ENCODE measurements around the gene UGT1A10. TPM values are rescaled to one million over a fixed set of nuclear protein-coding genes. Genes with fewer than 3 reads are reported as not detected.

The UGT1A10 gene
- total and polyA plus RNA-seq, 2 of the 13 experiments (the other 11 are each of a cell fraction or from before 2014, with no cell fraction given), result not detected

DNA sequence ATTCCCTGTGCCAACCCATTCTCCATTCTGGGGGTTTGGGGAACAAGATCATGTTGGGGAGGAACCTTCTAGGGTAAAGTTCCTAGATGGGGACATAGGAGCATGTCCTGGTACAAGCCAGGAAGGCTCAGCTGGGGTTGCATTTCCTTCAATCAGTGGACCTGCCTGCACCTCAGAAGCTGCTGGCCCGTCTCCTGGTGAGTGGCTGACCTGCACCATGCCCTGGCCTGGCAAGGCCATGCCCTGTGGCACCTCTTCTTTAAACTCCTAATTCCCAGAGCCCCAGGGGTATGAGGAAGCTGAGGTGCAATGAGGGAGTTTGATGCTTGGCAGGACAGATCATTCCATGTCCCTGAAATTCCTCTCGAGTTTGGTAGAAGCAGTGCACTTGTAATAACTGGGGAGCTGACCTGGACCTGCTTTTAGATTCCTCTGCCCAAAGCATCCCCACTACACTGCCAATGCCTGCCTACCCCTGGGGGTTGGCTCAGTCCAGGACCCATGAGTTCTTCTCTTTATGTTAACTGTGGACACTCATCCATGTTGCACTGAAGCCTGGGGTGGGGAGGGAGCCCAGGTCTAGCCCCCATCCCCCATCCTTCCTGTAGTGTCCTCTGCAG, 167.2 kb downstream of the UGT1A10 start:
- no TSS peak for BruUV-seq (replicated peaks)
- intact Hi-C loops (cut with micrococcal nuclease; ENCODE audit: unreplicated experiment) (no loop called here), in situ Hi-C loops (cut with HindIII; ENCODE audit: extremely low pct_ligation_motif_present, low pct_unique_long_range_greater_than_20kb) (no loop called here)
- Histone ChIP-seq H3K4me1 (ENCODE audit: insufficient read depth, low read length) (no peaks in the 10 kb centered on the region), H3K4me2 (ENCODE audit: low read depth, low read length) (no peak overlapping the region), H3K27ac (ENCODE audit: extremely low read length, insufficient read depth, low read length) (no peak overlapping the region), H3K9me3 (ENCODE audit: low read length) (no peaks in the 10 kb centered on the region), H2AFZ (ENCODE audit: low read length) (no peak overlapping the region), H3K27me3 (ENCODE audit: control insufficient read depth in 1 of 2, insufficient read depth in 2 of 2, low read length in 2 of 2) (peaks cover 0 to 52% of the 10 kb centered on the region in 2 experiments; a peak in 3 of 5 replicates), H3K36me3 (replicated peaks in 1 of 2; ENCODE audit: control insufficient read depth in 1 of 2, insufficient read depth in 2 of 2, low read length in 2 of 2) (no peaks in the 10 kb centered on the region), H3K9ac (ENCODE audit: insufficient read depth, low read depth, low read length) (no peak overlapping the region), H4K20me1 (ENCODE audit: insufficient read depth, low read length) (no peaks in the 10 kb centered on the region), H3K79me2 (ENCODE audit: insufficient read depth, low read length) (no peaks in the 10 kb centered on the region), H3K4me3 (replicated peaks in 1 of 3; ENCODE audit: insufficient read depth in 1 of 3, low read depth in 2 of 3, low read length in 3 of 3) (no peak overlapping the region)
- ChIA-PET CTCF (ENCODE audit: low intra/inter-chr PET ratio, low total read pairs) (no interaction called here), POLR2A (no interaction called here)
- ATAC-seq (no peak), DNase-seq (ENCODE audit: low spot score) (no peak), FAIRE-seq (no peak)
- WGBS (ENCODE audit: low lambda C conversion rate), result 17% methylated on average over 1 of the region's 2 CpGs
- TF ChIP-seq KLF9 (CRISPR knock-in tag; IDR thresholded peaks at IDR 0.05; ENCODE audit: low read depth) (no peak), ZSCAN29 (CRISPR knock-in tag; conservative IDR thresholded peaks at IDR 0.05) (no peak), ZNF766 (CRISPR knock-in tag; IDR thresholded peaks at IDR 0.05; ENCODE audit: borderline replicate concordance) (no peak), ZNF230 (CRISPR knock-in tag; IDR thresholded peaks at IDR 0.05) (no peak), CHD2 (IDR thresholded peaks at IDR 0.05; ENCODE audit: low read depth, low read length) (no peak), RAD51 (IDR thresholded peaks at IDR 0.05; ENCODE audit: borderline replicate concordance) (no peak), THAP11 (CRISPR knock-in tag; IDR thresholded peaks at IDR 0.05) (no peak), SMAD1 (CRISPR knock-in tag; IDR thresholded peaks at IDR 0.05; ENCODE audit: borderline replicate concordance, low read depth) (no peak), FOXM1 (CRISPR knock-in tag; IDR thresholded peaks at IDR 0.05) (no peak), ZC3H13 (CRISPR knock-in tag; IDR thresholded peaks at IDR 0.05) (no peak), POLR2G (IDR thresholded peaks at IDR 0.05; ENCODE audit: low read depth, low read length) (no peak), REXO4 (CRISPR knock-in tag; IDR thresholded peaks at IDR 0.05; ENCODE audit: borderline replicate concordance) (no peak), ZNF570 (CRISPR knock-in tag; IDR thresholded peaks at IDR 0.05; ENCODE audit: borderline replicate concordance) (no peak), KLF13 (CRISPR knock-in tag; IDR thresholded peaks at IDR 0.05) (no peak), HNRNPK (IDR thresholded peaks at IDR 0.05; ENCODE audit: low read depth, low read length, poor library complexity, severe bottlenecking) (no peak), ZNF292 (CRISPR knock-in tag; IDR thresholded peaks at IDR 0.05; ENCODE audit: borderline replicate concordance, low read depth) (no peak)
- TF ChIP-seq, protein P1, sequence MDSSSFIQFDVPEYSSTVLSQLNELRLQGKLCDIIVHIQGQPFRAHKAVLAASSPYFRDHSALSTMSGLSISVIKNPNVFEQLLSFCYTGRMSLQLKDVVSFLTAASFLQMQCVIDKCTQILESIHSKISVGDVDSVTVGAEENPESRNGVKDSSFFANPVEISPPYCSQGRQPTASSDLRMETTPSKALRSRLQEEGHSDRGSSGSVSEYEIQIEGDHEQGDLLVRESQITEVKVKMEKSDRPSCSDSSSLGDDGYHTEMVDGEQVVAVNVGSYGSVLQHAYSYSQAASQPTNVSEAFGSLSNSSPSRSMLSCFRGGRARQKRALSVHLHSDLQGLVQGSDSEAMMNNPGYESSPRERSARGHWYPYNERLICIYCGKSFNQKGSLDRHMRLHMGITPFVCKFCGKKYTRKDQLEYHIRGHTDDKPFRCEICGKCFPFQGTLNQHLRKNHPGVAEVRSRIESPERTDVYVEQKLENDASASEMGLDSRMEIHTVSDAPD (CRISPR knock-in tag; IDR thresholded peaks at IDR 0.05), result no peak
- TF ChIP-seq, protein P2, sequence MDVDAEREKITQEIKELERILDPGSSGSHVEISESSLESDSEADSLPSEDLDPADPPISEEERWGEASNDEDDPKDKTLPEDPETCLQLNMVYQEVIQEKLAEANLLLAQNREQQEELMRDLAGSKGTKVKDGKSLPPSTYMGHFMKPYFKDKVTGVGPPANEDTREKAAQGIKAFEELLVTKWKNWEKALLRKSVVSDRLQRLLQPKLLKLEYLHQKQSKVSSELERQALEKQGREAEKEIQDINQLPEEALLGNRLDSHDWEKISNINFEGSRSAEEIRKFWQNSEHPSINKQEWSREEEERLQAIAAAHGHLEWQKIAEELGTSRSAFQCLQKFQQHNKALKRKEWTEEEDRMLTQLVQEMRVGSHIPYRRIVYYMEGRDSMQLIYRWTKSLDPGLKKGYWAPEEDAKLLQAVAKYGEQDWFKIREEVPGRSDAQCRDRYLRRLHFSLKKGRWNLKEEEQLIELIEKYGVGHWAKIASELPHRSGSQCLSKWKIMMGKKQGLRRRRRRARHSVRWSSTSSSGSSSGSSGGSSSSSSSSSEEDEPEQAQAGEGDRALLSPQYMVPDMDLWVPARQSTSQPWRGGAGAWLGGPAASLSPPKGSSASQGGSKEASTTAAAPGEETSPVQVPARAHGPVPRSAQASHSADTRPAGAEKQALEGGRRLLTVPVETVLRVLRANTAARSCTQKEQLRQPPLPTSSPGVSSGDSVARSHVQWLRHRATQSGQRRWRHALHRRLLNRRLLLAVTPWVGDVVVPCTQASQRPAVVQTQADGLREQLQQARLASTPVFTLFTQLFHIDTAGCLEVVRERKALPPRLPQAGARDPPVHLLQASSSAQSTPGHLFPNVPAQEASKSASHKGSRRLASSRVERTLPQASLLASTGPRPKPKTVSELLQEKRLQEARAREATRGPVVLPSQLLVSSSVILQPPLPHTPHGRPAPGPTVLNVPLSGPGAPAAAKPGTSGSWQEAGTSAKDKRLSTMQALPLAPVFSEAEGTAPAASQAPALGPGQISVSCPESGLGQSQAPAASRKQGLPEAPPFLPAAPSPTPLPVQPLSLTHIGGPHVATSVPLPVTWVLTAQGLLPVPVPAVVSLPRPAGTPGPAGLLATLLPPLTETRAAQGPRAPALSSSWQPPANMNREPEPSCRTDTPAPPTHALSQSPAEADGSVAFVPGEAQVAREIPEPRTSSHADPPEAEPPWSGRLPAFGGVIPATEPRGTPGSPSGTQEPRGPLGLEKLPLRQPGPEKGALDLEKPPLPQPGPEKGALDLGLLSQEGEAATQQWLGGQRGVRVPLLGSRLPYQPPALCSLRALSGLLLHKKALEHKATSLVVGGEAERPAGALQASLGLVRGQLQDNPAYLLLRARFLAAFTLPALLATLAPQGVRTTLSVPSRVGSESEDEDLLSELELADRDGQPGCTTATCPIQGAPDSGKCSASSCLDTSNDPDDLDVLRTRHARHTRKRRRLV (CRISPR knock-in tag; IDR thresholded peaks at IDR 0.05), result no peak
